Hepatocyte (in vitro differentiated cells): Measurements from ENCODE around the gene NR3C2. TPM values are rescaled to one million over a fixed set of nuclear protein-coding genes. Genes with fewer than 3 reads are reported as not detected.
"Not testable (repeated sequence)": the region's sequence is repeated elsewhere in the genome, so short reads cannot be mapped to it uniquely, and the experiment has no call there.

Source experiments
- DNase-seq: peaks from one replicate; pipeline ENCODE4 v3.0.0-alpha.2; 2016; ENCODE audit warnings: low spot score
- H2AFZ ChIP-seq: fragments of 200-600 bp; sonication (generic); 2 replicates; pipeline ENCODE4 v1.6.0; 2016; ENCODE audit warnings: antibody characterized with exemption, mild to moderate bottlenecking
- H3K27ac ChIP-seq: fragments of 200-600 bp; sonication (generic); 2 replicates; pipeline ENCODE4 v1.5.1; 2016; ENCODE audit warnings: mild to moderate bottlenecking
- H3K27me3 ChIP-seq: fragments of 200-600 bp; sonication (generic); 2 replicates; pipeline ENCODE4 v1.6.1; 2016
- H3K36me3 ChIP-seq: fragments of 200-600 bp; sonication (generic); replicated peaks from 2 replicates; pipeline ENCODE4 v1.5.1; 2016; ENCODE audit warnings: low read depth; ENCODE audit not compliant: insufficient read depth
- H3K4me1 ChIP-seq: fragments of 200-600 bp; sonication (generic); 2 replicates; pipeline ENCODE4 v1.5.1; 2016; ENCODE audit warnings: mild to moderate bottlenecking, moderate library complexity; ENCODE audit not compliant: insufficient read depth
- H3K4me2 ChIP-seq: fragments of 200-600 bp; sonication (generic); 2 replicates; pipeline ENCODE4 v1.6.0; 2016
- H3K4me3 ChIP-seq: fragments of 200-600 bp; sonication (generic); 2 replicates; pipeline ENCODE4 v1.5.1; 2016; ENCODE audit warnings: mild to moderate bottlenecking
- H3K79me2 ChIP-seq: fragments of 200-600 bp; sonication (generic); 2 replicates; pipeline ENCODE4 v1.6.0; 2017; ENCODE audit warnings: mild to moderate bottlenecking
- H3K9me2 ChIP-seq: fragments of 200-600 bp; sonication (generic); replicated peaks from 2 replicates; pipeline ENCODE4 v1.6.0; 2017; ENCODE audit warnings: mild to moderate bottlenecking; ENCODE audit not compliant: insufficient read depth
- H3K9me3 ChIP-seq: fragments of 200-600 bp; sonication (generic); 2 replicates; pipeline ENCODE4 v1.5.1; 2016; ENCODE audit warnings: low read depth, mild to moderate bottlenecking
- H4K20me1 ChIP-seq: fragments of 200-600 bp; sonication (generic); 2 replicates; pipeline ENCODE4 v1.6.0; 2016; ENCODE audit warnings: mild to moderate bottlenecking; ENCODE audit not compliant: insufficient read depth, poor library complexity, severe bottlenecking
- CTCF ChIP-seq: fragments of 200-600 bp; sonication (generic); IDR thresholded peaks from 2 replicates; pipeline ENCODE4 v1.5.1; 2016; ENCODE audit warnings: antibody characterized with exemption, mild to moderate bottlenecking; ENCODE audit not compliant: poor library complexity
- EZH2 ChIP-seq: fragments of 200-600 bp; sonication (generic); IDR thresholded peaks from 2 replicates; pipeline ENCODE4 v1.6.1; 2016; ENCODE audit warnings: antibody characterized with exemption, mild to moderate bottlenecking, borderline replicate concordance
- EZH2phosphoT487 ChIP-seq: fragments of 200-600 bp; sonication (generic); IDR thresholded peaks from one replicate; pipeline ENCODE4 v1.6.1; 2018; ENCODE audit warnings: antibody characterized with exemption, mild to moderate bottlenecking, low read depth, moderate library complexity; ENCODE audit not compliant: unreplicated experiment, severe bottlenecking
- WGBS: methylation state at CpG from one replicate; pipeline ENCODE4 v1.1.6; 2016; ENCODE audit warnings: low lambda C conversion rate; ENCODE audit errors: missing lambda C conversion rate; 5-methylcytosine and 5-hydroxymethylcytosine counted together
- polyA plus RNA-seq: library from polyadenylated mRNA; unstranded; fragments of >200 nt; fragmentation: Nextera tagmentation; extraction: Ambion mirVana; gene quantifications from 2 replicates; pipeline ENCODE4 v1.2.1, GENCODE V29; 2016
- total RNA-seq: library from RNA; depleted of rRNA; stranded (reverse); fragments of >200 nt; gene quantifications from 2 replicates; pipeline ENCODE4 v1.2.3, GENCODE V29; 2014

The NR3C2 gene
- total and polyA plus RNA-seq, 2 experiments from 2014 or later: 2.3 to 7.1 TPM

- H3K4me3 ChIP-seq: no peak overlapping the region
- H3K36me3 ChIP-seq: no peaks in the 10 kb centered on the region
- no peaks in the 10 kb centered on the region for H3K9me2 ChIP-seq
- WGBS: 90% methylated on average over 1 of the region's 1 CpG
- no peaks in the 10 kb centered on the region for H3K27me3 ChIP-seq
- TF ChIP-seq EZH2phosphoT487 (no peak), CTCF (no peak), EZH2 (no peak)
- no peak overlapping the region for H3K27ac ChIP-seq
- no peaks in the 10 kb centered on the region for H3K79me2 ChIP-seq
- no peaks in the 10 kb centered on the region for H4K20me1 ChIP-seq
- no peak overlapping the region for H2AFZ ChIP-seq
- H3K4me2 ChIP-seq: no peak overlapping the region
- no peaks in the 10 kb centered on the region for H3K9me3 ChIP-seq
- H3K4me1 ChIP-seq: no peaks in the 10 kb centered on the region
- no peak for DNase-seq
Measured at GRCh38 chr4:148327683-148328082, 114.5 kb downstream of the NR3C2 start.

- H3K79me2 ChIP-seq, H3K4me1 ChIP-seq, H3K9me2 ChIP-seq, H3K9me3 ChIP-seq, H3K4me2 ChIP-seq, H3K27ac ChIP-seq, H4K20me1 ChIP-seq, H3K4me3 ChIP-seq, H3K27me3 ChIP-seq, DNase-seq, H2AFZ ChIP-seq, H3K36me3 ChIP-seq: not testable (repeated sequence)
- 32% methylated on average over 12 of the region's 17 CpGs for WGBS
Measured at GRCh38 chr4:148323316-148323715, 118.9 kb downstream of the NR3C2 start.

- H3K4me1 ChIP-seq: no peaks in the 10 kb centered on the region
- DNase-seq: no peak
- no peak overlapping the region for H3K4me2 ChIP-seq
- no peaks in the 10 kb centered on the region for H3K79me2 ChIP-seq
- no peak overlapping the region for H3K4me3 ChIP-seq
- TF ChIP-seq EZH2phosphoT487 (no peak), EZH2 (no peak), CTCF (no peak)
- WGBS: 93% methylated on average over 2 of the region's 2 CpGs
- no peaks in the 10 kb centered on the region for H4K20me1 ChIP-seq
- H3K27me3 ChIP-seq: no peaks in the 10 kb centered on the region
- H3K9me3 ChIP-seq: no peaks in the 10 kb centered on the region
- H3K36me3 ChIP-seq: no peaks in the 10 kb centered on the region
- no peak overlapping the region for H3K27ac ChIP-seq
- no peak overlapping the region for H2AFZ ChIP-seq
- H3K9me2 ChIP-seq: no peaks in the 10 kb centered on the region
Measured at GRCh38 chr4:148315049-148315448, 127.2 kb downstream of the NR3C2 start.

GRCh38 chr4:148312956-148313490 is 129.2 kb downstream of the NR3C2 start:
- Histone ChIP-seq H3K27me3 (no peaks in the 10 kb centered on the region), H3K36me3 (no peaks in the 10 kb centered on the region), H3K4me1 (no peaks in the 10 kb centered on the region), H3K9me3 (no peaks in the 10 kb centered on the region), H3K27ac (no peak overlapping the region), H3K79me2 (no peaks in the 10 kb centered on the region), H3K9me2 (no peaks in the 10 kb centered on the region), H4K20me1 (no peaks in the 10 kb centered on the region), H2AFZ (no peak overlapping the region), H3K4me3 (no peak overlapping the region), H3K4me2 (no peak overlapping the region)
- no peak for TF ChIP-seq CTCF
- no peak for TF ChIP-seq EZH2
- TF ChIP-seq EZH2phosphoT487: no peak
- DNase-seq: no peak
- 65% methylated on average over 2 of the region's 2 CpGs for WGBS
